SH-SY5Y (cell line): ENCODE results near the gene GEMIN7.

ENCODE experiments used
- GATA2 ChIP-seq: IDR thresholded peaks from 2 replicates; pipeline ENCODE4 v1.6.1; 2011; ENCODE audit warnings: mild to moderate bottlenecking, low read depth, low read length
- GATA3 ChIP-seq: IDR thresholded peaks from 2 replicates; pipeline ENCODE4 v1.6.1; 2011; ENCODE audit warnings: low read depth, mild to moderate bottlenecking, low read length, moderate library complexity

The GEMIN7 gene

GRCh38 chr19:45137179-45137761, 58.2 kb downstream of the GEMIN7 start:
- no peak for TF ChIP-seq GATA3
- no peak for TF ChIP-seq GATA2

GRCh38 chr19:45138303-45138751, 59.3 kb downstream of the GEMIN7 start:
- TF ChIP-seq GATA3, result no peak
- no peak for TF ChIP-seq GATA2

- TF ChIP-seq GATA2 (no peak), GATA3 (no peak)
Measured at GRCh38 chr19:45139286-45140143, 60.5 kb downstream of the GEMIN7 start.

- TF ChIP-seq GATA2 (no peak), GATA3 (no peak)
Measured at GRCh38 chr19:45140144-45140503, 61.1 kb downstream of the GEMIN7 start.

- TF ChIP-seq GATA2 (no peak), GATA3 (no peak)
Measured at GRCh38 chr19:45140533-45140932, 61.5 kb downstream of the GEMIN7 start.
